HCT116 (cell line): ENCODE results near the gene ARHGEF6. TPM values are rescaled to one million over a fixed set of nuclear protein-coding genes. Genes with fewer than 3 reads are reported as not detected.

Source experiments
- ATAC-seq: fragments of 200-7000 bp; cut with Tn5 transposase; 2 replicates; pipeline ENCODE4 v1.9.1; 2020; ENCODE audit warnings: mild to moderate bottlenecking, moderate library complexity
- BruUV-seq: library from RNA; stranded (reverse); fragments of 400-500 nt; replicated peaks from 2 replicates; lab custom pipeline; 2021; lab: Mats Ljungman, UMichigan
- CTCF ChIA-PET: fragments of 300-600 bp; sonication (Branson Sonifier 250); formaldehyde crosslinking; loops from one replicate; lab custom pipeline; 2021; ENCODE audit warnings: antibody characterized with exemption; lab: Charles Lee
- POLR2A ChIA-PET: fragments of 300-600, 350-600 bp; sonication (Branson Sonifier 250); formaldehyde crosslinking; loops from one replicate; lab custom pipeline; 2021; ENCODE audit warnings: antibody characterized with exemption; lab: Charles Lee
- RAD21 ChIA-PET, 2 experiments: fragments of 300-600 bp; sonication (Branson Sonifier 250); formaldehyde crosslinking; loops; one replicate each; lab custom pipeline; 2023; ENCODE audit warnings: low total read pairs in 2 of 2; ENCODE audit not compliant: uncharacterized antibody in 2 of 2, unreplicated experiment in 2 of 2, low non-redundant PET in 1 of 2; lab: Charles Lee
- DNase-seq: peaks from one replicate; pipeline ENCODE4 v3.0.0-alpha.2; 2010; ENCODE audit warnings: low read depth, low spot score
- H2AFZ ChIP-seq: fragments of 200-600 bp; shearing (Covaris generic), sonication (generic); 2 replicates; pipeline ENCODE4 v1.6.1; 2017; ENCODE audit warnings: low read depth, mixed run types, mixed read lengths, antibody characterized with exemption, low read length; ENCODE audit not compliant: poor library complexity, severe bottlenecking
- H3K27ac ChIP-seq: 2 replicates; pipeline ENCODE4 v1.5.1; 2012; ENCODE audit warnings: low read depth, low read length
- H3K27me3 ChIP-seq: fragments of 200-600 bp; sonication (generic); 2 replicates; pipeline ENCODE4 v1.6.1; 2016; ENCODE audit warnings: mixed run types, low read length, mixed read lengths; ENCODE audit not compliant: insufficient read depth
- H3K36me3 ChIP-seq, 2 experiments: fragments of 200-500 bp in 1 of 2; fragments of 200-600 bp in 1 of 2; sonication (Bioruptor generic) in 1 of 2; sonication (generic) in 1 of 2; 2 replicates each; pipeline versions ENCODE4 v1.5.1 to v1.6.1; 2014 to 2016; ENCODE audit warnings: low read length in 2 of 2, inconsistent platforms in 1 of 2, mixed read lengths in 1 of 2, mixed run types in 1 of 2; ENCODE audit not compliant: insufficient read depth in 2 of 2, control insufficient read depth in 1 of 2
- H3K4me1 ChIP-seq, 2 experiments: fragments of 200-600 bp in 1 of 2; sonication (generic) in 1 of 2; 2 replicates each; pipeline versions ENCODE4 v1.5.1 to v1.6.1; 2012 to 2017; ENCODE audit warnings: low read length in 2 of 2, inconsistent platforms in 1 of 2, mild to moderate bottlenecking in 1 of 2, mixed read lengths in 1 of 2, mixed run types in 1 of 2, moderate library complexity in 1 of 2; ENCODE audit not compliant: insufficient read depth in 2 of 2, control insufficient read depth in 1 of 2
- H3K4me2 ChIP-seq: fragments of 200-600 bp; sonication (generic); 2 replicates; pipeline ENCODE4 v1.6.1; 2017; ENCODE audit warnings: mixed run types, low read length, mixed read lengths
- H3K4me3 ChIP-seq, 2 experiments: fragments of 200-600 bp in 1 of 2; sonication (generic) in 1 of 2; replicated peaks in 1 of 2; 2 replicates each; pipeline ENCODE4 v1.5.1; 2011 to 2016; ENCODE audit warnings: low read length in 2 of 2, control low read depth in 1 of 2, low read depth in 1 of 2, mild to moderate bottlenecking in 1 of 2, mixed read lengths in 1 of 2, mixed run types in 1 of 2
- H3K79me2 ChIP-seq: fragments of 200-600 bp; sonication (generic); 2 replicates; pipeline ENCODE4 v1.6.1; 2017; ENCODE audit warnings: mild to moderate bottlenecking, mixed run types, low read length, moderate library complexity, mixed read lengths; ENCODE audit not compliant: insufficient read depth
- H3K9ac ChIP-seq: fragments of 200-600 bp; sonication (generic); 2 replicates; pipeline ENCODE4 v1.6.1; 2016; ENCODE audit warnings: low read length, mixed read lengths
- H3K9me2 ChIP-seq: fragments of 200-600 bp; sonication (generic), shearing (Covaris generic); 2 replicates; pipeline ENCODE4 v1.6.1; 2017; ENCODE audit warnings: mixed run types, mild to moderate bottlenecking, moderate library complexity; ENCODE audit not compliant: insufficient read depth
- H3K9me3 ChIP-seq, 2 experiments: fragments of 200-500 bp in 1 of 2; fragments of 200-600 bp in 1 of 2; sonication (Bioruptor generic) in 1 of 2; sonication (generic) in 1 of 2; 2 replicates each; pipeline ENCODE4 v1.6.1; 2014 to 2017; ENCODE audit warnings: low read length in 2 of 2, mixed read lengths in 2 of 2, inconsistent platforms in 1 of 2, low read depth in 1 of 2, mild to moderate bottlenecking in 1 of 2, mixed run types in 1 of 2, moderate library complexity in 1 of 2; ENCODE audit not compliant: control insufficient read depth in 1 of 2, insufficient read depth in 1 of 2
- H4K20me1 ChIP-seq: fragments of 200-600 bp; sonication (generic), shearing (Covaris generic); 2 replicates; pipeline ENCODE4 v1.6.1; 2017; ENCODE audit warnings: mixed run types, mild to moderate bottlenecking, moderate library complexity; ENCODE audit not compliant: insufficient read depth
- CEBPB ChIP-seq: IDR thresholded peaks from 2 replicates; pipeline ENCODE4 v1.6.1; 2012; ENCODE audit warnings: low read depth
- EZH2 ChIP-seq: fragments of 200-600 bp; sonication (generic); IDR thresholded peaks from 2 replicates; pipeline ENCODE4 v1.6.1; 2017; ENCODE audit warnings: antibody characterized with exemption, mixed run types
- EZH2phosphoT487 ChIP-seq: fragments of 200-600 bp; IDR thresholded peaks from 2 replicates; pipeline ENCODE4 v1.6.1; 2018; ENCODE audit warnings: antibody characterized with exemption, borderline replicate concordance
- FOSL1 ChIP-seq: IDR thresholded peaks from 2 replicates; pipeline ENCODE4 v1.6.1; 2012; ENCODE audit warnings: low read depth
- JUND ChIP-seq: IDR thresholded peaks from 2 replicates; pipeline ENCODE4 v1.6.1; 2012
- POLR2A ChIP-seq: IDR thresholded peaks from 2 replicates; pipeline ENCODE4 v1.7.0; 2011; ENCODE audit warnings: borderline replicate concordance; ENCODE audit not compliant: insufficient read depth, insufficient read length; ENCODE audit errors: extremely low read depth
- POLR2AphosphoS5 ChIP-seq: IDR thresholded peaks from 2 replicates; pipeline ENCODE4 v1.6.1; 2011; ENCODE audit warnings: mild to moderate bottlenecking, low read depth, low read length, moderate library complexity
- RAD21 ChIP-seq: IDR thresholded peaks from 2 replicates; pipeline ENCODE4 v1.6.1; 2012; ENCODE audit warnings: low read depth, mild to moderate bottlenecking
- TCF7L2 ChIP-seq: IDR thresholded peaks from 2 replicates; pipeline ENCODE4 v1.7.0; 2011; ENCODE audit warnings: borderline replicate concordance, inconsistent platforms; ENCODE audit not compliant: insufficient read depth, insufficient read length; ENCODE audit errors: extremely low read depth
- YY1 ChIP-seq: IDR thresholded peaks from 2 replicates; pipeline ENCODE4 v1.6.1; 2011; ENCODE audit warnings: low read length, low read depth, moderate library complexity, mild to moderate bottlenecking; ENCODE audit not compliant: insufficient replicate concordance; ENCODE audit errors: extremely low read depth
- ZBTB33 ChIP-seq: IDR thresholded peaks from 2 replicates; pipeline ENCODE4 v1.6.1; 2011; ENCODE audit warnings: mild to moderate bottlenecking, low read length, moderate library complexity; ENCODE audit not compliant: insufficient replicate concordance; ENCODE audit errors: extremely low read depth
- ZFX ChIP-seq: fragments of 450-650 bp; IDR thresholded peaks from 2 replicates; pipeline ENCODE4 v1.6.1; 2017
- intact Hi-C: fragments of 100-400 bp; cut with micrococcal nuclease; formaldehyde crosslinking; loops from 2 replicates; pipeline ENCODE4 v1.10.0; 2022
- total RNA-seq: library from RNA; stranded (reverse); gene quantifications from one replicate; pipeline ENCODE4 v1.2.1, GENCODE V29; 2021; ENCODE audit not compliant: unreplicated experiment
- TF ChIP-seq, protein P1 (sequence below): IDR thresholded peaks from 2 replicates; pipeline ENCODE4 v1.6.1; 2012; ENCODE audit warnings: low read depth
- TF ChIP-seq, protein P2 (sequence below): IDR thresholded peaks from 2 replicates; pipeline ENCODE4 v1.6.1; 2012

Gene ARHGEF6
- total RNA-seq, 1 experiment from 2014 or later: 1.9 TPM

DNA sequence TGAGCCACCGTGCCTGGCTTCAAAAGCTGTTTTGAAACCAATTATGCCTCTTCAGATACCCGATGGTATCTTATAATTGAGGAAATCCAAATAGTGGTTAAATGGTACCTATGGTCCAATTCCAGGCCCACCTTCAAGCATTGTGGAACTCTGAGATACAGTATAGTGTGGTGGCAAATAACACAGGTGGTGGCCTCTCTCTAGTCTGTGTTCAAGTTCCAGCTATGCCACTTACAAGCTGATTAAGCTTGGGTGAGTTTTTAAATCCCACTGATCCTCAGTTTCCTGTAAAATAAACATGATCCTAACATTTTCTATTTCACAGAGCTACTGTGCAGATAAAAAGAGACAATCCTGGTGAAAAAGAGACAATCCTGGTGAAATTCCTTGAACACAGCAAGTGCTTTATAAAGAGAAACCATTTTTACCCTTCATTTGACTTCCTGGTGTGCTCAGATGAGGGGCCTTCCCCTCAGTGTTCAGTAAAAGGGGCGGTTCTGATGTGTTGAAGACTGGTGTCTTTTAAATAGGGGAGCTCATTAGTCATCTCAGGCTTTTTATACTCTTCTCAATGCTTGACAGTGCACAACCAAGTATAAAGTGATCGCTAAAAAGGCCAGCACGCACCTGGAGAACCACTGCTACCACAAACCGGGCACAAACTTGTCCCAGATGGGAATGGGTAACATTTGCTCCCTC is 163.6 kb downstream of the ARHGEF6 start:
- Histone ChIP-seq H3K9ac (no peak overlapping the region), H3K9me2 (no peaks in the 10 kb centered on the region), H3K4me1 (no peaks in the 10 kb centered on the region), H3K79me2 (no peaks in the 10 kb centered on the region), H3K27ac (no peak overlapping the region), H3K4me3 (no peak overlapping the region), H3K27me3 (no peaks in the 10 kb centered on the region), H3K9me3 (no peaks in the 10 kb centered on the region), H3K4me2 (no peak overlapping the region), H4K20me1 (no peaks in the 10 kb centered on the region), H2AFZ (no peak overlapping the region), H3K36me3 (no peaks in the 10 kb centered on the region)
- BruUV-seq: no TSS peak
- CTCF ChIA-PET: no interaction called here
- POLR2A ChIA-PET: no interaction called here
- TF ChIP-seq JUND (no peak), EZH2 (no peak), CEBPB (no peak), TCF7L2 (no peak), ZFX (no peak), FOSL1 (no peak), EZH2phosphoT487 (no peak), ZBTB33 (no peak), POLR2A (no peak), YY1 (no peak), RAD21 (no peak), POLR2AphosphoS5 (no peak)
- TF ChIP-seq, protein P1, sequence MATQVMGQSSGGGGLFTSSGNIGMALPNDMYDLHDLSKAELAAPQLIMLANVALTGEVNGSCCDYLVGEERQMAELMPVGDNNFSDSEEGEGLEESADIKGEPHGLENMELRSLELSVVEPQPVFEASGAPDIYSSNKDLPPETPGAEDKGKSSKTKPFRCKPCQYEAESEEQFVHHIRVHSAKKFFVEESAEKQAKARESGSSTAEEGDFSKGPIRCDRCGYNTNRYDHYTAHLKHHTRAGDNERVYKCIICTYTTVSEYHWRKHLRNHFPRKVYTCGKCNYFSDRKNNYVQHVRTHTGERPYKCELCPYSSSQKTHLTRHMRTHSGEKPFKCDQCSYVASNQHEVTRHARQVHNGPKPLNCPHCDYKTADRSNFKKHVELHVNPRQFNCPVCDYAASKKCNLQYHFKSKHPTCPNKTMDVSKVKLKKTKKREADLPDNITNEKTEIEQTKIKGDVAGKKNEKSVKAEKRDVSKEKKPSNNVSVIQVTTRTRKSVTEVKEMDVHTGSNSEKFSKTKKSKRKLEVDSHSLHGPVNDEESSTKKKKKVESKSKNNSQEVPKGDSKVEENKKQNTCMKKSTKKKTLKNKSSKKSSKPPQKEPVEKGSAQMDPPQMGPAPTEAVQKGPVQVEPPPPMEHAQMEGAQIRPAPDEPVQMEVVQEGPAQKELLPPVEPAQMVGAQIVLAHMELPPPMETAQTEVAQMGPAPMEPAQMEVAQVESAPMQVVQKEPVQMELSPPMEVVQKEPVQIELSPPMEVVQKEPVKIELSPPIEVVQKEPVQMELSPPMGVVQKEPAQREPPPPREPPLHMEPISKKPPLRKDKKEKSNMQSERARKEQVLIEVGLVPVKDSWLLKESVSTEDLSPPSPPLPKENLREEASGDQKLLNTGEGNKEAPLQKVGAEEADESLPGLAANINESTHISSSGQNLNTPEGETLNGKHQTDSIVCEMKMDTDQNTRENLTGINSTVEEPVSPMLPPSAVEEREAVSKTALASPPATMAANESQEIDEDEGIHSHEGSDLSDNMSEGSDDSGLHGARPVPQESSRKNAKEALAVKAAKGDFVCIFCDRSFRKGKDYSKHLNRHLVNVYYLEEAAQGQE: no peak
- TF ChIP-seq, protein P2, sequence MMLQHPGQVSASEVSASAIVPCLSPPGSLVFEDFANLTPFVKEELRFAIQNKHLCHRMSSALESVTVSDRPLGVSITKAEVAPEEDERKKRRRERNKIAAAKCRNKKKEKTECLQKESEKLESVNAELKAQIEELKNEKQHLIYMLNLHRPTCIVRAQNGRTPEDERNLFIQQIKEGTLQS: no peak
- no peak for DNase-seq
- intact Hi-C loops: loop anchor here (10.0 kb wide), 1 partner anchor 308 kb away; no protein-coding TSS in a partner anchor
- ATAC-seq: no peak
- RAD21 ChIA-PET: no interaction called here
